ENCODE measurements around the gene MRPL24. TPM values are rescaled to one million over a fixed set of nuclear protein-coding genes. Genes with fewer than 3 reads are reported as not detected.

The MRPL24 gene
- total and polyA plus RNA-seq, 2 of the 13 experiments (the other 11 are each of a cell fraction or from before 2014, with no cell fraction given), result 38.1 to 42.9 TPM

DNA sequence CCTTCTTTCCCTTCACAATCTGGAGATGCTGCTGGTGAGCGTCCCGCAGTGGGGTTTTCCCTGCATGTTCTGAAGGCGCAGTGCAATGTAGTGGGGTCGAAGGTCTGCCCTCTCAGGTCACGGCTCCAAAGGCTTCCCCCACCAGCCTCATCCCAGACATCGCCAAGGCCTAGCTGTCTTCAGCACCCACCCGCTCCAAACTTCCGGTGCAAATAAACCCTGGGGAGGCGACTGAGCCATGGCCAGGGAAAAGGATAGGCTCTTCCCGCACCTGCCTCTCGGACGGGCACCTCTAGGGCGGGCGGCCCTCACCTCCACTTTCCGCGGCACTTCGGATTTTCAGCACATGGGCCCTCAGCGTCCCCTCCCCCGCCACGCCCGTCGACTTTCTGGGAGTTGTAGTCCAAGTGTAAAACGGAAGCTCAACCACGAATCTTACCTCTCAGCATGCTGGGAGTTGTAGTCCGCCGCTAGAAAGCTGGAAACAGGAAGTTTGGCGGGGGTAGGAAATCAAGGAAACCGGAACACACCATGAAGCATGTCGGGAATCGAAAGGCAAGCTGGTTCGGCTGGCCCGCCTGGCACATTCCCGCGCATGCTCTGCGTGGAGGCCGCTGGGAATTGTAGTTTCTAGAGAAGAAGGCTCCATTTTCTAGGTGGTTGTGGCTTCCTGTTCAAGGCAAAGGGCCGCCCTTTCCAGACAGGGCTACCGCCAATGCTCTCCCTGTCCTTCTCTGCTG is at the start of gene MRPL24 (continued):
- TF ChIP-seq SNAI1 (CRISPR knock-in tag; IDR thresholded peaks at IDR 0.05; ENCODE audit: borderline replicate concordance) (peak; percentile 65; the same call in 1 of the 2 replicates), TEAD3 (CRISPR knock-in tag; optimal IDR thresholded peaks at IDR 0.05; ENCODE audit: borderline replicate concordance) (peak; percentile 69), ESRRA (CRISPR knock-in tag; IDR thresholded peaks at IDR 0.05; ENCODE audit: low read depth) (peak; percentile 56), ZNF75D (CRISPR knock-in tag; IDR thresholded peaks at IDR 0.05; ENCODE audit: borderline replicate concordance) (no peak), KMT2B (CRISPR knock-in tag; IDR thresholded peaks at IDR 0.05) (peak; percentile 81), MAFF (IDR thresholded peaks at IDR 0.05; ENCODE audit: low read depth, low read length) (no peak), ONECUT2 (CRISPR knock-in tag; IDR thresholded peaks at IDR 0.05) (no peak), IRF2 (CRISPR knock-in tag; IDR thresholded peaks at IDR 0.05) (peak; percentile 99), POLR2AphosphoS5 (IDR thresholded peaks at IDR 0.05; ENCODE audit: low read depth, low read length) (peak; percentile 82), MIER2 (CRISPR knock-in tag; IDR thresholded peaks at IDR 0.05) (no peak), ATF7 (IDR thresholded peaks at IDR 0.05) (no peak), ATF7 (CRISPR knock-in tag; IDR thresholded peaks at IDR 0.05) (no peak; the same call in 1 of the 2 replicates), AKAP8 (CRISPR knock-in tag; IDR thresholded peaks at IDR 0.05) (peak; percentile 83), SRSF1 (optimal IDR thresholded peaks at IDR 0.05; ENCODE audit: low read depth, low read length) (peak; percentile 50), ZFY (CRISPR knock-in tag; IDR thresholded peaks at IDR 0.05) (peak; percentile 98), STAG1 (CRISPR knock-in tag; IDR thresholded peaks at IDR 0.05) (no peak; the same call in 1 of the 2 replicates), ZNF496 (CRISPR knock-in tag; IDR thresholded peaks at IDR 0.05; ENCODE audit: insufficient replicate concordance) (no peak), SKI (IDR thresholded peaks at IDR 0.05; ENCODE audit: partially characterized antibody) (peak; percentile 11)
- TF ChIP-seq, protein P1, sequence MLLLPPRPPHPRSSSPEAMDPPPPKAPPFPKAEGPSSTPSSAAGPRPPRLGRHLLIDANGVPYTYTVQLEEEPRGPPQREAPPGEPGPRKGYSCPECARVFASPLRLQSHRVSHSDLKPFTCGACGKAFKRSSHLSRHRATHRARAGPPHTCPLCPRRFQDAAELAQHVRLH (CRISPR knock-in tag; IDR thresholded peaks at IDR 0.05; ENCODE audit: borderline replicate concordance, low read depth), result peak; percentile 10; the same call in 1 of the 2 replicates
- TF ChIP-seq, protein P2, sequence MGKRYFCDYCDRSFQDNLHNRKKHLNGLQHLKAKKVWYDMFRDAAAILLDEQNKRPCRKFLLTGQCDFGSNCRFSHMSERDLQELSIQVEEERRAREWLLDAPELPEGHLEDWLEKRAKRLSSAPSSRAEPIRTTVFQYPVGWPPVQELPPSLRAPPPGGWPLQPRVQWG (CRISPR knock-in tag; IDR thresholded peaks at IDR 0.05; ENCODE audit: borderline replicate concordance, low read depth), result no peak
- TF ChIP-seq, protein P3, sequence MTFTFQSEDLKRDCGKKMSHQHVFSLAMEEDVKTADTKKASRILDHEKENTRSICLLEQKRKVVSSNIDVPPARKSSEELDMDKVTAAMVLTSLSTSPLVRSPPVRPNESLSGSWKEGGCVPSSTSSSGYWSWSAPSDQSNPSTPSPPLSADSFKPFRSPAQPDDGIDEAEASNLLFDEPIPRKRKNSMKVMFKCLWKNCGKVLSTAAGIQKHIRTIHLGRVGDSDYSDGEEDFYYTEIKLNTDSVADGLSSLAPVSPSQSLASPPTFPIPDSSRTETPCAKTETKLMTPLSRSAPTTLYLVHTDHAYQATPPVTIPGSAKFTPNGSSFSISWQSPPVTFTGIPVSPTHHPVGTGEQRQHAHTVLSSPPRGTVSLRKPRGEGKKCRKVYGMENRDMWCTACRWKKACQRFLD (CRISPR knock-in tag; IDR thresholded peaks at IDR 0.05; ENCODE audit: borderline replicate concordance), result peak; percentile 83; the same call in 1 of the 2 replicates
- TF ChIP-seq, protein P4, sequence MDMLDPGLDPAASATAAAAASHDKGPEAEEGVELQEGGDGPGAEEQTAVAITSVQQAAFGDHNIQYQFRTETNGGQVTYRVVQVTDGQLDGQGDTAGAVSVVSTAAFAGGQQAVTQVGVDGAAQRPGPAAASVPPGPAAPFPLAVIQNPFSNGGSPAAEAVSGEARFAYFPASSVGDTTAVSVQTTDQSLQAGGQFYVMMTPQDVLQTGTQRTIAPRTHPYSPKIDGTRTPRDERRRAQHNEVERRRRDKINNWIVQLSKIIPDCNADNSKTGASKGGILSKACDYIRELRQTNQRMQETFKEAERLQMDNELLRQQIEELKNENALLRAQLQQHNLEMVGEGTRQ (IDR thresholded peaks at IDR 0.05; ENCODE audit: low read depth, low read length), result no peak
- TF ChIP-seq, protein P4 (CRISPR knock-in tag; IDR thresholded peaks at IDR 0.05; ENCODE audit: borderline replicate concordance), result 0 out of 2 replicates have a peak, but pooled peaks have one; percentile 39
- TF ChIP-seq, protein P5, sequence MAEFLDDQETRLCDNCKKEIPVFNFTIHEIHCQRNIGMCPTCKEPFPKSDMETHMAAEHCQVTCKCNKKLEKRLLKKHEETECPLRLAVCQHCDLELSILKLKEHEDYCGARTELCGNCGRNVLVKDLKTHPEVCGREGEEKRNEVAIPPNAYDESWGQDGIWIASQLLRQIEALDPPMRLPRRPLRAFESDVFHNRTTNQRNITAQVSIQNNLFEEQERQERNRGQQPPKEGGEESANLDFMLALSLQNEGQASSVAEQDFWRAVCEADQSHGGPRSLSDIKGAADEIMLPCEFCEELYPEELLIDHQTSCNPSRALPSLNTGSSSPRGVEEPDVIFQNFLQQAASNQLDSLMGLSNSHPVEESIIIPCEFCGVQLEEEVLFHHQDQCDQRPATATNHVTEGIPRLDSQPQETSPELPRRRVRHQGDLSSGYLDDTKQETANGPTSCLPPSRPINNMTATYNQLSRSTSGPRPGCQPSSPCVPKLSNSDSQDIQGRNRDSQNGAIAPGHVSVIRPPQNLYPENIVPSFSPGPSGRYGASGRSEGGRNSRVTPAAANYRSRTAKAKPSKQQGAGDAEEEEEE (CRISPR knock-in tag; IDR thresholded peaks at IDR 0.05; ENCODE audit: borderline replicate concordance), result peak; percentile 87; the same call in 1 of the 2 replicates

All from HepG2 (cell line).